HG02642 (cell line): ENCODE data around the gene OR52D1.

Experiments
- ATAC-seq: cut with Tn5 transposase; IDR thresholded peaks from one replicate; pipeline ENCODE4 v1.9.1; 2021; ENCODE audit warnings: mild to moderate bottlenecking; ENCODE audit not compliant: unreplicated experiment, poor library complexity

The OR52D1 gene

DNA sequence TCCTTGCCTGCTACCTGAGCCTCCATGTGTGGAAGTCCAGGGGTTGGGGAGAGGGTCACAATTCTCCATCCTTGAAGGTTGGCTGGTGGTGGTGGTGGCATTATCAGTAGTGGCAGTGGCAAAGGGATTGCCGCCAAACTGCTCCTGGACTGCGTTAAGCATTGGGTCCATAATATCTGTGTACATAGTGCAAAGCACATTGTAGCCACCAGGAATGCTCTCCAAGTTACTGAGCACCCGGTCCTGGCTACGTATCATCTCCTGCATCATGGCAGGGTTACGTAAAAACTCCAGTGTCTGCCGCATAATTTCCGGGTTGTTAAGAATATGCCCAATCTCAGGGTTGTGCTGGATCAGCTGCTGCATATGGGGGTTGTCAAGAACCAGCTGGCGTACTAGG, 20.1 kb downstream of the OR52D1 start:
- no peak for ATAC-seq

- ATAC-seq = no peak
Measured at GRCh38 chr11:5509803-5510202, 21.3 kb downstream of the OR52D1 start, which contains the start of gene UBQLN3. Gene UBQLN3, minus strand, starts transcription at chr11:5509957. Its CDS starts 399 bp downstream, at chr11:5509558.

DNA sequence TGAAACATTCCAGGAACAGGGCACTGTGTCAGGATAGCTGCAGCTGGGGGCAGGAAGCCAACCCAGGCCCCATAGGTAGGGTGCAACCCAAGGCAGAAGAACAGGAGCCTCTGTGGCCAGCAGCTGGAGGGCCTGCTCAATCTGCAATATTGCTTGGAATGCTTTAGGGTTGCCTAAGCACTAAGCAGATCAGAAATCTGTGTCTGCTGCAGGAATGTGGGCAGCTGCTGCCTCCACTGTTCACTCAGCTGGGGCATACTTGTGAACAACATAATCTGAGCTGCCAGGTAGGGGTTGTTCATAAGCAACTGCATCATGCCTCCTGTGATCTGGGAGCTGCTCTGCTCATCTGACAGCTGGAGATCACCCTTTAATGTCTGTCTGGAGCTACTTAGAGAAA, 26.4 kb downstream of the OR52D1 start:
- no peak for ATAC-seq

DNA sequence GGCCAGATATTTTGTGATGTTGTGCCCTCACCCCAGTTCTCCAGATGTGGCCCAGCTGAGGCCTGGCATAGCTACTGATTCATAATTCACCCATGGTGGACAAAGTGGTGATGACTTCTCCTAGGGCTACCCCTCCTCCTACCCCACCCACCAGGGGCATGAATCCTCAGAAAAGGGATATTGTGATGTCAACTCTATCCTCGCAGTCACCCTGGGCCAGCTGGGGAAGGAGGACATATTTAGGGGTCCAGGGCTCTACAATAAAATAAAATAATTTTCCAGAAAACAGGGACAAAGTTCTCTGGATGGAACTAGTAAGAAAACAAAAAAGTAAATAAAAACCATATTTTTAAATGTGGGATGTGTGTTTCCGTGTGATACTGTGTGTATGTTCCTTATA, 28.1 kb downstream of the OR52D1 start, which contains the start of gene UBQLNL:
UBQLNL (minus strand) TSS at position 101 of the 400 bp plus-strand sequence. CDS start 258 bp downstream, outside the sequence.
- no peak for ATAC-seq

- ATAC-seq = no peak
Measured at GRCh38 chr11:5521540-5521939, 33.1 kb downstream of the OR52D1 start.

GRCh38 chr11:5522308-5522707, 33.8 kb downstream of the OR52D1 start:
- no peak for ATAC-seq

DNA sequence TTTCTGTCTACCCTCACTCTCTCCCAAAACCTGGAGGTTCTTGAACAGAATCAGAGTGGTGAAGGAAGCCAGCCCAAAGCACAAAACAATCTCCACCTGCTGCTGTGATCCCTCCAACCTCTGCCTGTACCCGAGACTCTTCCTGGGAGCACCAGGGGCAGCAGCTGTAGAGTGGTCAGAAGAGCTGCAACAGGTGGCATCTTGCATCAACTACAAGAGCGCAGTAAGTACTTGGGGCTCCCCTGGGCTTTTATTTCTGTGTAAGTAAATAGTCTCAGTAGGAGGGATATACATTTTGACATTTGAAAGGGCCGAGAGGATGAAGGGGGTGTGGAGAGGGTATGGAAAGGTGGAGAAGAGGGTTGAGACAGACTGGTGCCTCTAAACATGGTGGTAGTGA, 36.3 kb downstream of the OR52D1 start:
- ATAC-seq = no peak

- ATAC-seq = no peak
Measured at GRCh38 chr11:5527716-5528115, 39.2 kb downstream of the OR52D1 start.

- no peak for ATAC-seq
Measured at GRCh38 chr11:5528495-5528894, 40.0 kb downstream of the OR52D1 start.

GRCh38 chr11:5531053-5531831, 42.8 kb downstream of the OR52D1 start:
- ATAC-seq = no peak

- no peak for ATAC-seq
Measured at GRCh38 chr11:5534046-5534445, 45.6 kb downstream of the OR52D1 start.

DNA sequence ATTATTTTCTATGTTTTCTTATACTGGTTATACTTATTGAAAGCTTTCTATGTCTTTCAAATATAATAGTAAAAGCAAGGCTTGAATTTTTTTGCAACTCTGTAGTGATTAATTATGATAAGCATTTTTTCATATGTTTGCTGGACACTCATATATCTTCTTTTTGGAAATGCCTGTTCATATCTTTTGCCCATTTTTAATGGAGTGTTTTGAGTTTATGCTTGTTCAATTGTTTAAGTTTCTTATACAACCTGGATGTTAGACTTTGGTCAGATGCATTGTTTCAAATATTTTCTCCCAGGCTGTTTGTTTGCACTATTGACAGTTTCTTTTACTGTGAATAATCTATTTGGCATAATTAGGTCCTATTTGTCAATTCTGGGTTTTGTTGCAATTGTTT, 48.0 kb downstream of the OR52D1 start:
- ATAC-seq = no peak
